ENCODE data around the gene ANO6. TPM values are rescaled to one million over a fixed set of nuclear protein-coding genes. Genes with fewer than 3 reads are reported as not detected.

The ANO6 gene
- total RNA-seq, 2 experiments from 2014 or later = 13.1 to 13.6 TPM

- POLR2A ChIA-PET = no interaction called here
- Mint-ChIP-seq H3K36me3 (ENCODE audit: low read depth) (peaks cover 42% of the 10 kb centered on the region), H3K27ac (no peak overlapping the region), H3K27me3 (no peaks in the 10 kb centered on the region), H3K4me1 (ENCODE audit: low read depth) (peaks cover 4% of the 10 kb centered on the region), H3K9me3 (peaks cover 2% of the 10 kb centered on the region), H3K4me3 (no peak overlapping the region)
- ATAC-seq (no peak), DNase-seq (no peak)
- intact Hi-C loops (cut with micrococcal nuclease) = no loop called here
- no peak for TF ChIP-seq CTCF (IDR thresholded peaks at IDR 0.05)
- CTCF ChIA-PET = no interaction called here
Measured at GRCh38 chr12:45354399-45354798, 138.5 kb downstream of the ANO6 start.

GRCh38 chr12:45355730-45356129, 139.8 kb downstream of the ANO6 start:
- DNase-seq = no peak
- ChIA-PET CTCF (interaction anchor here (1.3 kb wide), 1 partner anchor 13 kb away, joined by 3 read pairs; no protein-coding TSS in a partner anchor), POLR2A (no interaction called here)
- intact Hi-C loops (cut with micrococcal nuclease) = no loop called here
- H3K36me3 Mint-ChIP-seq (ENCODE audit: low read depth) = peaks cover 42% of the 10 kb centered on the region
- no peaks in the 10 kb centered on the region for H3K27me3 Mint-ChIP-seq
- peaks cover 4% of the 10 kb centered on the region for H3K4me1 Mint-ChIP-seq (ENCODE audit: low read depth)
- TF ChIP-seq CTCF (IDR thresholded peaks at IDR 0.05) = no peak
- no peak overlapping the region for H3K27ac Mint-ChIP-seq
- no peak overlapping the region for H3K4me3 Mint-ChIP-seq
- ATAC-seq = no peak
- H3K9me3 Mint-ChIP-seq = no peaks in the 10 kb centered on the region

GRCh38 chr12:45356822-45357538, 141.1 kb downstream of the ANO6 start:
- ATAC-seq = no peak
- no peaks in the 10 kb centered on the region for H3K27me3 Mint-ChIP-seq
- TF ChIP-seq CTCF (IDR thresholded peaks at IDR 0.05) = no peak
- H3K9me3 Mint-ChIP-seq = peaks cover 7% of the 10 kb centered on the region
- no peak overlapping the region for H3K27ac Mint-ChIP-seq
- H3K4me3 Mint-ChIP-seq = no peak overlapping the region
- ChIA-PET CTCF (interaction anchor here (0.7 kb wide), 1 partner anchor 1140 kb away, joined by 3 read pairs; no protein-coding TSS in a partner anchor), POLR2A (no interaction called here)
- no peak for DNase-seq
- peaks cover 38% of the 10 kb centered on the region for H3K36me3 Mint-ChIP-seq (ENCODE audit: low read depth)
- intact Hi-C loops (cut with micrococcal nuclease) = no loop called here
- H3K4me1 Mint-ChIP-seq (ENCODE audit: low read depth) = peaks cover 4% of the 10 kb centered on the region

GRCh38 chr12:45357539-45358417, 141.9 kb downstream of the ANO6 start:
- CTCF ChIA-PET = no interaction called here
- Mint-ChIP-seq H3K27ac (no peak overlapping the region), H3K36me3 (ENCODE audit: low read depth) (peaks cover 41% of the 10 kb centered on the region), H3K4me3 (no peak overlapping the region), H3K9me3 (peaks cover 11% of the 10 kb centered on the region), H3K4me1 (ENCODE audit: low read depth) (peaks cover 4% of the 10 kb centered on the region), H3K27me3 (no peaks in the 10 kb centered on the region)
- TF ChIP-seq CTCF (IDR thresholded peaks at IDR 0.05) = no peak
- no peak for DNase-seq
- POLR2A ChIA-PET = no interaction called here
- ATAC-seq = no peak
- intact Hi-C loops (cut with micrococcal nuclease) = no loop called here

GRCh38 chr12:45362291-45362690, 146.4 kb downstream of the ANO6 start:
- H3K27me3 Mint-ChIP-seq = no peaks in the 10 kb centered on the region
- intact Hi-C loops (cut with micrococcal nuclease) = no loop called here
- H3K27ac Mint-ChIP-seq = no peak overlapping the region
- H3K4me3 Mint-ChIP-seq = no peak overlapping the region
- ChIA-PET POLR2A (no interaction called here), CTCF (no interaction called here)
- no peak for DNase-seq
- ATAC-seq = no peak
- no peaks in the 10 kb centered on the region for H3K4me1 Mint-ChIP-seq (ENCODE audit: low read depth)
- peaks cover 55% of the 10 kb centered on the region for H3K36me3 Mint-ChIP-seq (ENCODE audit: low read depth)
- peaks cover 31% of the 10 kb centered on the region for H3K9me3 Mint-ChIP-seq
- TF ChIP-seq CTCF (IDR thresholded peaks at IDR 0.05) = no peak
